Lower leg skin (tissue), 3 donors: ENCODE results near the gene ABLIM3.

Source experiments
- CTCF ChIP-seq, 3 donors: fragments of 450-650 bp; IDR thresholded peaks; one replicate each; pipeline ENCODE4 v1.5.1; 2016; ENCODE audit warnings: antibody characterized with exemption in 3 of 3, mild to moderate bottlenecking in 3 of 3, moderate library complexity in 2 of 3
- POLR2A ChIP-seq, 2 donors: fragments of 450-650 bp; IDR thresholded peaks; one replicate each; pipeline ENCODE4 v1.6.1; 2016 to 2017; ENCODE audit warnings: antibody characterized with exemption in 2 of 2, mild to moderate bottlenecking in 1 of 2, moderate library complexity in 1 of 2

- TF ChIP-seq POLR2A (IDR thresholded peaks at IDR 0.05) = no peak
- no peak for TF ChIP-seq CTCF (IDR thresholded peaks at IDR 0.05)
These were observed 12.7 kb downstream of the ABLIM3 start for GRCh38 chr5:149153751-149154610.
